ENCODE data around the gene SPG7.
A peak's percentile ranks its signal among the peaks of the same experiment; 100 is the strongest.

DNA sequence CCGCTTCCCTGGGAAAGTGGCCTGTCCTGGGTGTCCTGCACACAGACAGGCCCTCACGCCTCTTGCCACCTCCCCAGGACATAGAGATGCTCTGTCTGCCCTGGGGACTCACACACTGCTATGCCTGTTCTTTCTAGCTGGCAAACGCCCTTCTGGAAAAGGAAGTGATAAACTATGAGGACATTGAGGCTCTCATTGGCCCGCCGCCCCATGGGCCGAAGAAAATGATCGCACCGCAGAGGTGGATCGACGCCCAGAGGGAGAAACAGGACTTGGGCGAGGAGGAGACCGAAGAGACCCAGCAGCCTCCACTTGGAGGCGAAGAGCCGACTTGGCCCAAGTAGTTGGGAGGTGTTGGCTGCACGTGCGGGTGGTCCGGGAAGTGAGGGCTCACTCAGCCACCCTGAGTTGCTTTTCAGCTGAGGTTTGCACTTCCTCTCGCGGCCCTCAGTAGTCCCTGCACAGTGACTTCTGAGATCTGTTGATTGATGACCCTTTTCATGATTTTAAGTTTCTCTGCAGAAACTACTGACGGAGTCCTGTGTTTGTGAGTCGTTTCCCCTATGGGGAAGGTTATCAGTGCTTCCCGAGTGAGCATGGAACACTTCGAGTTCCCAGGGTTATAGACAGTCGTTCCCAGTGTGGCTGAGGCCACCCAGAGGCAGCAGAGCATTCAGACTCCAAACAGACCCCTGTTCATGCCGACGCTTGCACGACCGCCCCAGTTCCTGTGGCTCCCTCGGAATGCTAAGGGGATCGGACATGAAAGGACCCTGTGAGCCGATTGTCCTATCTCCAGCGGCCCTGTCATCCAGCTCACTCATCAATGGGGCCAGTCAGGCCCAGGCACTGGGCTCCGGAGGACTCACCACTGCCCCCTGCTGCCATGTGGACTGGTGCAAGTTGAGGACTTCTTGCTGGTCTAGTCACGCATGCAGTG lies 48.8 kb downstream of the SPG7 start:
- TF ChIP-seq CTCF (conservative IDR thresholded peaks at IDR 0.05 in 1 of 2, IDR thresholded peaks at IDR 0.05 in 1 of 2; ENCODE audit: extremely low read depth in 1 of 2, insufficient read depth in 1 of 2, low read depth in 1 of 2, low read length in 2 of 2) (peak; percentile 79 to 90), EZH2 (IDR thresholded peaks at IDR 0.05; ENCODE audit: borderline replicate concordance, low read length) (no peak)

Measured in mammary epithelial cell (primary cell).